PC-9 (cell line): ENCODE measurements around the gene ATCAY.

Experiments used
- CTCF ChIP-seq: fragments of 200-600 bp; sonication (generic); conservative IDR thresholded peaks from 2 replicates; pipeline ENCODE4 v1.6.1; 2017; ENCODE audit warnings: mixed run types, antibody characterized with exemption, mild to moderate bottlenecking, moderate library complexity
- EZH2 ChIP-seq: fragments of 200-600 bp; sonication (generic); IDR thresholded peaks from 2 replicates; pipeline ENCODE4 v1.8.0; 2017; ENCODE audit warnings: antibody characterized with exemption, low read depth

GRCh38 chr19:3954107-3954506, 73.6 kb downstream of the ATCAY start:
- TF ChIP-seq CTCF: no peak
- TF ChIP-seq EZH2: no peak
